T follicular helper cell (primary cell): ENCODE results near the gene LSR.

Source experiments
- DNase-seq: peaks from one replicate; pipeline ENCODE4 v3.0.0-alpha.2; 2020; ENCODE audit warnings: low read depth
- total RNA-seq, 2 experiments: gene quantifications; one replicate each; lab custom pipeline; 2026; lab: John Stamatoyannopoulos, UW

The LSR gene, protein sequence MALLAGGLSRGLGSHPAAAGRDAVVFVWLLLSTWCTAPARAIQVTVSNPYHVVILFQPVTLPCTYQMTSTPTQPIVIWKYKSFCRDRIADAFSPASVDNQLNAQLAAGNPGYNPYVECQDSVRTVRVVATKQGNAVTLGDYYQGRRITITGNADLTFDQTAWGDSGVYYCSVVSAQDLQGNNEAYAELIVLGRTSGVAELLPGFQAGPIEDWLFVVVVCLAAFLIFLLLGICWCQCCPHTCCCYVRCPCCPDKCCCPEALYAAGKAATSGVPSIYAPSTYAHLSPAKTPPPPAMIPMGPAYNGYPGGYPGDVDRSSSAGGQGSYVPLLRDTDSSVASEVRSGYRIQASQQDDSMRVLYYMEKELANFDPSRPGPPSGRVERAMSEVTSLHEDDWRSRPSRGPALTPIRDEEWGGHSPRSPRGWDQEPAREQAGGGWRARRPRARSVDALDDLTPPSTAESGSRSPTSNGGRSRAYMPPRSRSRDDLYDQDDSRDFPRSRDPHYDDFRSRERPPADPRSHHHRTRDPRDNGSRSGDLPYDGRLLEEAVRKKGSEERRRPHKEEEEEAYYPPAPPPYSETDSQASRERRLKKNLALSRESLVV
- 14.1 to 42.7 reads per million in 2 experiments for total RNA-seq

DNA sequence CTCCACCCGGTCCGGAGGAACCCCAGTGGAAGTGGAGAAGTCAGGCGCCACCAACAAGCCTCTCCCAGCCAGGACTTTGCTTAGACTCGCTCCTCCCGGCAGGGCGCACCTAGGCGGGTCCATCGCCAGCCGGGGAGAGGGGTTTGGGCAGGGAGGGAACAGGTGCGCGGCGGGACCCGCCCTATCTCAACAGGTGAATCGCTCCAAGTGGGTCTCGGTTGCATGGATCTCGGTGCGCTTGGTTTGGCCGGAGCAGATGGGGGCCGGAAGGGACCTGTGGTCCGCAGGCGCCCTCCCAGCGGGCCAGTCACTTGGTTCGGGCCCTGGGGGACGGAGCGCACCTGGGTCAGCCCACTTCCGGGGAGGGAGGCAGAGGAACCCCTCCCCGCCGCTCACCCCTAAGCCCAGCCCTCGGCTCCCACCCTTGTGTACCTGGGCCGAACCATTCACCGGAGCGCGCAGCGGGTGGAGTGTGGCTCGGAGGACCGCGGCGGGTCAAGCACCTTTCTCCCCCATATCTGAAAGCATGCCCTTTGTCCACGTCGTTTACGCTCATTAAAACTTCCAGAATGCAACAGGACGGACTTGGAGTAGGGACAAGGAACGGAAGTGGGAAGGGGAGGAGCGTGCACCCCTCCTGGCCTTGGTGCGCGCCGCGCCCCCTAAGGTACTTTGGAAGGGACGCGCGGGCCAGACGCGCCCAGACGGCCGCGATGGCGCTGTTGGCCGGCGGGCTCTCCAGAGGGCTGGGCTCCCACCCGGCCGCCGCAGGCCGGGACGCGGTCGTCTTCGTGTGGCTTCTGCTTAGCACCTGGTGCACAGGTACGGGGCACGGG, at the start of gene LSR:
Gene LSR (plus strand): TSS at position 693 of the 836 bp plus-strand sequence. CDS start 21 bp downstream, at position 714.
- DNase-seq, result peak; percentile 54

DNA sequence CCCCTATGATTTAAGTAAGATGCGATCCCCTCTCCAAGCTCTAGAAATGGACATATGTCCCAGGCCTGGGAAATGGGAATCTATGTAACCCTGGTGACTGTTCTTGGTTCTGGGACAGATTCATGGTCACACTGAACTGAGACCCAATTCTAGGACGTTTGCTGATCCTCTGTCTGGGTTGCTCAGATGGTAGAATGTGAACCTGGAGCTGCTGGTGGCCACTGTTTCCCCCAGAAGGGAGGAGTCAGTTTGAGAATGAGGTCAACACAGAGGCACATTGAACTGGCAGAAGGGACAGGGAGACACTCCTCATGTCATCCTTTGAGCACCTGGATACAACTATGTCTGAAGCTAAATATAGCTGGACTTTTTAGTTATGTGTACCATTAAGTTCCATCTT, 49.3 kb upstream of the LSR start:
- no peak for DNase-seq

DNA sequence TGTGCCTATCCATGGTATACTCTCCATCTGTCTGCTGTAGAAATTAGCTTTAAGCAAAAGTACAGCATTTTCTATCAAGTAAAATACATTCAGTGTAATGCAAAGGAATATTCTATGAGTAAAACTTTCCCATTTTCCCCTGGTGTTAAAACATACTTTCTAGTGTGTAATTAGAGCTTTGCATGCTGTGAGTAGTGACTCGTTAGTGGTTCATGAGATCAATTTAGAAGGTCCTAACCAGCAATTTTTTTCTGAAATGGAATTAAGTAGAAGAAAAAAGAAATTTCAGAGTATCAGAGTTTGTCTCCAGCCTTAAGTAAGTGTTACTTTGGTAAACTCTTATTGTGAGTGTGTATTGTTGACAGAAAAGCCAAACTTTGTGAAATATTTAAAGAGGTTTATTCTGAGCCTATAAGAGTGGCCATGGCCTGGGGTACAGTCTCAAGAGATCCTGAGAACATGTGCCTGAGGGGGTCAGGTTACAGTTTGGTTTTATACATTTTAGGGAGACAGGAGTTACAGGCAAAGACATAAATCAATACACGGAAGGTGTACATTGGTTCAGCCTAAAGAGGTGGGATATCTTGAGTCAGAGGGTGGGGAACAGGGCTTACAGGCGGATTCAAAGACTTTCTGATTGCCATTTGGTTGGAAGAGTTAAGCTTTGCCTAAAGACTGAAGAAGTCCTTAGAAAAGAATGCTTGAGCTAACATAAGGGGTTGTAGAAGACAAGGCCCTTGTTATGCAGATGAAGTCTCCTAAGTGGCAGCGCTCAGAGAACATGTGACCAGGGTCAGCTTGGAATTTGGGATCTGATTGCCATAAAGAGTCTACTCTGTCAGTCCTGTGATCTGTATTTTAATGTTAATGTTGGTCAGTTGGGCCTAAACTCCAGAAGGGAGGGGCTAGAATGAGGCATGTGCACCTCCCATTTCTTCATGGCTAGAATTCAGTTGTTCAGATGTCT, 45.8 kb upstream of the LSR start:
- no peak for DNase-seq

DNA sequence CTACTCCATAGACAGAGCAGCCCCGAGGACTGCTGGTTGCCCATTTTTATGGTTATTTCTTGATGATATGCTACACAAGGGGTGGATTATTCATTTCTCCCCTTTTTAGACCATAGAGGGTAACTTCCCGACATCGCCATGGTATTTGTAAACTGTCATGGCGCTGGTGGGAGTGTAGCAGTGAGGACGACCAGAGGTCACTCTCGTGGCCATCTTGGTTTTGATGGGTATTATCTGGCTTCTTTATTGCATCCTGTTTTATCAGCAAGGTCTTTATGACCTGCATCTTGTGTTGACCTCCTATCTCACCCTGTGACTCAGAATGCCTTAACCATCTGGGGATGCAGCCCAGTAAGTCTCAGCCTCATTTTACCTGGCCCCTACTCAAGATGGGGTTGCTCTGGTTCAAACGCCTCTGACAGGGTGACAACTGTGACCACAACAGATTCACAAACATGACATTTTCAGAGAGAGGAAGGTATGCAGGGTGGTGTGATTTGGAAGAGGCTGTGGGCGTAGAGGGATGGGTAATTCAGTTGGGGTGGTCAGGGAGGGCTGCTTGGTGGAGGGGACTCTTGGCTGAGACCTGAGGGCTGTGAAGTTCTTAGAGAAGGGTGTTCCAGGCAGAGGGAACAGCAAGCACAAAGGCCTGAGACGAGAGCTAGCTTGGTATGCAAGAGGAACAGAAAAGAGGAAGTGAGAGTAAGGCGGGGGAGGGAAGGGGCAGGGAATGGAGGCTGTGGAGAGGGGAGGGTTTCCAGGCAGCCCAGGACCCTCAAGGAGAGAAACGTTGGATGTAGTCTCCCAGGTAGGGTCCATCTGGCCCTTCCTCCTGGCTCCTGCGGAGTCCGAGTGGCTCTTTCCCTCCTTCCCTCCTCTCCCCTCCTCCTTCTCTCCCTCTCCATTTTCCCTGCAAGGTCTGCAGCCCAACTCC, 43.7 kb upstream of the LSR start:
- DNase-seq, result no peak

DNA sequence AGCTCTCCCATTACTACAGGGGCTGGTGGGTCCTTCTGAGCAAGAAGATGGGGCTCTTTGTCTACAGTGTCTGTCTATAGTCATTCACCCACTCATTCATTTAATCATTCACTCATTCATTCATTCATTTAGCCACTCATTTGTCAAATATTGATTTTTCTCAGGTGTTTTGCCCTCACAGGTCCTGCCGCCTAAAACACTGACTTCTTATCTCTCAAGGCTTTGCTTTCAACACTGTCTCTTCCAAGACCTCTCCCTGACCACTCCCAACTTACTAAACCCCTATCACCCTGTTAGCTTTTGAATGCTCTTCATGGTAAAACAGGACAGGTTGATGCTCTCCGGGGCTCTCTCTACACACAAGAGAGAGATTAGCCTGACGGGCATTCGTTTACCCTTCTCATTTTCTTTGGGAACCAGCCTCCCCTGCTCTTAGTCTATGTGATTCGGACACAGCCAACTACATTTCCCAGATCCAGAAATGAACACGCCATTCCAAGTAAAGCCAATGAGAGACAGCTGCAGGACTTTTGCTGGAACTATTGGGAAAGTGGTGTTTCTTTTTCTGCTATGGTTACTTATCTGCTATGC, 43.0 kb upstream of the LSR start:
- no peak for DNase-seq

DNA sequence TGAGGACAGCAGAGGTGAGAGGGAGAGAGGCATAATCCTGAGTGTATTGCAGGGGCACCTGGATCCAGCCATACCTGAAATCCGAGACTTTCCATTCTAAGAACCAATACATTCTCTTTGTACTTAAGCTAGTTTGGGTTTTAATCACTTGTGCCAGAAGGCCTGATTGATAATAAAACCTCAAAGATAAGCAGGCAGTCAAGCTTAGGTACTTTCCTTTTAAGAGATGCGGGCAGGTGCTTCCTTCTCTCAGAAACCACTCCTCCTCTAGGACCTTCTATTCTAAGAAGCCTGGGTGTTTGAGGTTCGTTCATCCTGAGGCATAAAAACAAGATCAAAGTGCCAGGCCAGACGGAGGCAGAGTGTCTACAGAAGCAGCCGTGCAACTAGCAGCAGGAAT, 42.4 kb upstream of the LSR start:
- DNase-seq, result peak; percentile 62

DNA sequence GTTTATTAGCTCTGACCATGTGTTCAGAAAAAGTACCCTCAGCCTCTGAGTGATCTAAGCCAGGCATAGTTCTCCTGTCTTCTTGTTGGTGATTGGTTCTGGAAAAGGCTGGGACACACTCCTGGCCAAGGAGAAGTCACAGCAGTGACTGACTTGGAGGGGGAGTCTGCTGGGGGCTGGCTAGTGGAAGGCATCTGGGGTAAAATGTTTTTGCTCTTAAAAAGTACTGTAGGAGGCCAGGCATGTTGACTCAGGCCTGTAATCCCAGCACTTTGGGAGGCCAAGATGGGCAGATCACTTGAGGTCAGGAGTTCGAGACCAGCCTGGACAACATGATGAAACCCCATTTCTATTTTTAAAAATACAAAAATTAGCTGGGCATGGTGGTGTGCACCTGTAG, 41.9 kb upstream of the LSR start:
- no peak for DNase-seq

DNA sequence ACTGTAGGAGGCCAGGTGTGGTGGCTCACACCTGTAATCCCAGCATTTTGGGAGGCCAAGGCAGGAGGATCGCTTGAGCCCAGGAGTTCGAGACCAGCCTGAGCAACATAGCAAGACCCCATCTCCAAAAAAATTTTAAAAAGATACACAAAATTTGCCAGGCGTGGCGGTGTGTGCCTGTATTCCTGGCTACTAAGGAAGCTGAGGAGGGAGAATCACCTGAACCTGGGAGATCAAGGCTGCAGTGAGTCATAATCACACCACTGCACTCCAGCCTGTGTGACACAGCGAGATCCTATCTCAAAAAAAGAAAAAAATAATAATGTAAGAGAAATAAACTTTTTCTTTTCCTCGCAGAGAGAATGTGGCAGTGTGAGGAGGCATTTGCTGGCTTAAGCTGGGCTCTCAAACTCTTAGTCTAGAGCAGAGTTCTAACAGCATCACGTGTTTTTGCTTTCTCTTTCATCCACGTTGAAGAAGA, 41.4 kb upstream of the LSR start:
- DNase-seq, result peak; percentile 51

DNA sequence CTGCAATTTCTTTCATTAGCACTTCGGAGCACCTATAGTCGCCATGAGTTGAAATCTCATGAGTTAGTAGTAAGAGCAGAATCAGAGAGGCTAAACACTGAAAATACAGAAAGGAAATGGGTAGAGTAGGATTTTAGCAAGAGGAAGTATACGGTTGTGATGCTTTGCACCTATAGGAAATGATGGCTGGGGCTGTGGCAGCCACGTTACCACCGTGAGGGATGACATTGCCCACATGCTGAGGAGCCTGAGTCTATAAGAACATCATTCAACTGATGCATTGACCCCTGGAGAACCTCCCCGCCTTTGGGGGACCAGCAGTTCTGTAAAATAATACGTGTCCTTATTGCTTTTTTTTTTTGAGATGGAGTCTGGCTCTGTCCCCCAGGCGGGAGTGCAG, 40.7 kb upstream of the LSR start:
- no peak for DNase-seq

DNA sequence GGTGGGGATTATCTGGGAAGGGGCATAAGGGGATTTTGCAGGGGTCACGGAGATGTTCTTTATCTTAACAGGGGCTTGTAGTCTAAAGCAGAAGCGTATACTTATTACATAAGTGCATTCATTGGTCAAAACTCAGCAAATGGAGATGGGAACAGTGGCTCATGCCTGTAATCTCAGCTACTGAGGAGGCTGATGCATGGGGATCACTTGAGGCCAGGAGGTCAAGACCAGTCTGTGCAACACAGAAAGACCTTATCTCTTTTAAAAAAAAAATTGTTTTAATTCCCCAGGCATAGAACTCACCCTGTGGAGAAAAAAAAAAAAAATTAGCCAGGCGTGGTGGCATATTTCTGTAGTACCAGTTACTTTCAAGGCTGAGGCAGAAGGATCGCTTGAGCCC, 39.2 kb upstream of the LSR start:
- DNase-seq, result no peak

DNA sequence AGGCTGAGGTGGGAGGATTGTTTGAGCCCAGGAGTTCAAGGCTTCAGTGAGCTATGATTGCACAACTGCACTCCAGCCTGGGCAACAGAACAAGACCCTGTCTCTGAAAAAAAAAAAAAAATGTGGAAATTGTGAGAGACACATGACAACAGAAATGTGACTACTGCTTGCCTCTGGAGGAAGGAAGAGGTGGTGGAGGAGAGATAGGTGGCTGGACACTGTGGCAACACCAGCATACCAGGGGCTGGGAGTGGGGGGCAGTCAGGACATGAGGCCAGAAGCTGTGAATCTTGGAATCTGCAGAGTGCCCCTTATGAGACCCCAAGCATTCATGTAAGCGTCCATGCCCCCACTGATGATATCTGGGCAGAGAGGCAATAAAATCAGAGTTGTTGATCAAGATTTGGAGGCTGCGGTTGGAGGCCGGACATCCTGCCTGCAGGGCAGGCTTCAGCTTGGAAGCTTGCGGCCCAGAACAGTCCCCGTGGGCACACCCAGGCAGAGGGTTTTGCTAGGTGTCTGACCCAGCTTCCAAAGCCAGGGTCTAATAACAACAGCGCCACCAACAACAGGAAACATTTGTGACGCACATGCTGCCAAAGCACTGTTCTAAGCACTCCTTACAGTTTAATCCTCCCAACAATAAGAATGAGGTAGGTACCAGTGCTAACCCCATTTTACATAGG, 37.1 kb upstream of the LSR start:
- DNase-seq, result peak; percentile 78

DNA sequence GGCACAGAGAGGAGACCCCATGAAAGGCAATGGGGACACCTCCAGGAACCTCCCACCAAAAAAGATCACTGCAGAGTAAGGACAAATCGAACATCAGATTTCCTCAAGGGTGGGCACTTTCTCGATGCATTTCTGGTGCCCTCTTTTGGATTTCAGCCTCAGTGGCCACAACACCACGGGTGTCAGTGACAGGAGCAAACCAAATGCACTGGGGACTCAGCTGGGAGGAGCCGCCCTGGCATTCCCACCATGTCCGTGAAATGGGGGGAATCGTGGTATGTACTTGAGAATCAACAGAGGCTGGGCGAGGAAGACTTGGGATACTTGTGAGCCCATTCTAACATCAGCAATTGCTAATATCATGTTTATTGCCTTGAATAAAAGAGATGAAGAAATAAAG, 36.6 kb upstream of the LSR start:
- DNase-seq, result no peak

DNA sequence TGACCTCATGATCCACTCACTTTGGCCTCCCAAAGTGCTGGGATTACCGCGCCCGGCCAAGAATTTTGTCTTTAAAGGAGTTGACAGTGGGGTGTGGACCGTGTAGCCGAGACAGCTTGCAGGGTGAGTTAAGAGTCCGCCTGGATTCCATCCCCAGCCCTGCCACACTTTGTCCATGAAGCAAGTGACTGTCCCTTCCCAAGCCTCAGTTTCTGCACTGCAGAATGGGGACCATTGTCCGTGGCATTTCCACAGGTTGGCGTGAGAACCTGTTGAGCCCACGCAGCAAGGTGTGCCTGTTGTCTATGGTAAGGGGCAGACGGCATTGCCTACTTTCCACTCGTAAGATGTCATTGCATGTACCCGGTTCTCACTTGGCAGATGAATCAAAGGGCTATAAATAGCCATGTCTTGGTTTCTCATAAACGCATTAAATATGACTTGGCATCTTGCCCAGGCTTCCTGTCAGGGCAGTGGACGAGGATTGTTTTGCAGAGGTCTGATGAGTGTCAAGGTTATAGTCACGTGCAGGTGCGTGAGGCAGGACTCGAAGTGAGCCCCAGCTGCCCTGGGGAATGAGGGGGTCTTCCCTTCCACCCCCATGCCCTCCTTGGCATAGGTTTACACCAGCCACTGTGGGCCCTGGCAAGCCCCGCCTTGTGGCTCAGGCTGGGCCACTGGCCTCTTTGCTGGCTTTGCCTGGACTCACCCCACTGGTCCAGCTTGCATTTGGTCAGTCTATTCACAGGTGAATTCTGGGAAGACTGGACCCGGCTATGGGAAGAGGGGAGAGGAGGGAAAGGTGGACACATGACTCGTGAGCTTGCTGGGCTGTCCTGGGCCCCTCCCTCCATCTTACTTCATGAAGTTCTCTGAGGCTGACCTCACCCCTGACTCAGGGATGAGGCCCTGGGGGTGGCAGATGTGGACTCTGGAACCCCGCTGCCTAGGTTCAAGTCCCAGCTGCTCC, 34.9 kb upstream of the LSR start:
- DNase-seq, result peak; percentile 72

DNA sequence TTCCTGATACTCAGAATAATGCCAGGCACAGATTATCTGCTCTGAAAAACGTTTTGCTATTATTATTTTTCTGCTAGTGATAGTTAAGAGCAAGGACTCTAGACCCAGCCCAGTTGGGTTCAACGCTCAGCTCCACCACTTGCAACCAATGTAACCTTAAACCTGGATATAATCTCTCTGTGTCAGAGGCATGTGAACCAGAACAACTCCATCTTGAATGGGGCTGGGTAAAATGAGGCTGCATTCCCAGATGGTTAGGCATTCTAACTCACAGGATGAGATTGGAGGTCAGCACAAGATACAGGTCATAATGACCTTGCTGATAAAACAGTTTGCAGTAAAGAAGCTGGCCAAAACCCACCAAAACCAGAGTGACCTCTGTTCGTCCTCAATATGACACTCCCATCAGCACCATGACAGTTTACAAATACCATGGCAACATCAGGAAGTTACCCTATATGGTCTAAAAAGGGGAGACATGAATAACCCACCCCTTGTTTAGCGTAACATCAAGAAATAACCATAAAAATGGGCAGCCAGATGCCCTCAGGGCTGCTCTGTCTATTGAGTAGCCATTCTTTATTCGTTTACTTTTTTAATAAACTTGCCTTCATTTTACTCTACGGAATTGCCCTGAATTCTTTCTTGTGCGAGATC, 33.9 kb upstream of the LSR start:
- no peak for DNase-seq

DNA sequence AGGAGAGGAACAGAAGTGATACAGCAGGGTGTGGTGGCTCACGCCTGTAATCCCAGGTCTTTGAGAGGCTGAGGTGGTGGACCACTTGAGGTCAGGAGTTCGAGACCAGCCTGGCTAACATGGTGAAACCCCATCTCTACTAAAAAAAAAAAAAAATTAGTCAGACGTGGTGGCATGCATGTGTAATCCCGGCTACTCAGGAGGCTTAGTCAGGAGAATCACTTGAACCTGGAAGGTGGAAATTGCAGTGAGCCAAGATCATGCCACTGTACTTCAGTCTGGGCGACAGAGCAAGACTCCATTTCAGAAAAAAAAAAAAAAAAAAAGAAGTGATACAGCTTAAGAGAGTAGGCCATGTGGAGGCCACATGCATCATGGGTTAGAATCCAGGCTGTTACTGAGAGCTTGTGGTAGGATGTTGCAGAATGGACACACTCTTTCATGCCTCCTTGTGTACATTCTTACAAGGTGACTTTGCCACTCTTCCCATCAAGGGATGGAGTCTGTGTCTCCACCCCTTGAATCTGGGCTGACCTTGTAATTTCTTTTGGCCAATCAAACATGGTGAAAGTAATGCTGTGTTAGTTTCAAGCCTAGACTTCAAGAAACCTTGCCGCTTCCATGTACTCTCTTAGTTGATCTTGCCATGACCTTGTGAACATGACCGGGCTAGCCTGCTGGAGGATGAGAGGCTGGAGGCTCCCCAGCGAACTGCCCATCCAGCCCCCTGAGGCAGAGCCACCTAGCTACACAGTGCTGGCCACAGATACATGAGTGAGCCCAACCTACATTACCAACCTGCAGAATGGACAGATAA, 32.6 kb upstream of the LSR start:
- no peak for DNase-seq

DNA sequence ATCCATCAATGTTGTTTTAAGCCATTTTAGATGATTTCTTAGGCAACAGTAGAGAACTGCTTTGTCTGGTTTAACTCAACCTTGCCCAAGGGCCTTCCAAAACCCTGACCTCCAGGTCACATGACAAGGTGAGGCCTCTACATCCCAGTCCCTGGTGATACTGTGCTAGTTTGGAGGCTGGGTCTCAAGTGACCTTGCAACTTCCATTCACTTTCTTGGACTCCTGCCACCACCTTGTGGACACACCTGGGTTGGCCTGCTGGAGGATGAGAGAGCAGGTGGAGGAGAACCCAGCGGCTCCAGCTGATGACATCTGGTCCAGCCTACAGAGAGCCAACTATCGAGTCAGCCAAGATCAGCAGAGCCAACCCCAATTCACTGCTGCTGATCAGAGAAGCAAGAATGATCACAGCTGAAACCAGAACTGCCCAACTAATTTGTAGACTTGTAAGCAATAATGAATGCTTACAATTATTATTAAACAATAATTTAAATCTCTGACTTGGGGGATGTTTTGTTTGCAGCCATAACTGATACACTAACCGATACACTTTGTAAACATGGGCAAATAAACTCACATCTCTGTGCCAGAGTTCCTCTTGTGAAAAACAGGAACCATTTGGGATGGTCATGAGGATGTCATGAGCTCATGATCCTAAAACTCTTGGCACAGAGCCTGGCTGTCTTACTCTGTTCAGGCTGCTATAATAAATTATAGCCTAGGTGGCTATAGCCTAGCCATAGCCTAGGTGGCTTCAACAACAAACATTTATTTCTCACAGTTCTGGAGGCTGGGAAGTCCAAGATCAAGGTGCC, 31.8 kb upstream of the LSR start:
- DNase-seq, result no peak
